GM18508 (cell line): ENCODE data around the gene DDX23.
"Not testable (repeated sequence)": the region's sequence is repeated elsewhere in the genome, so short reads cannot be mapped to it uniquely, and the experiment has no call there.

ENCODE experiments used
- ATAC-seq: cut with Tn5 transposase; IDR thresholded peaks from one replicate; pipeline ENCODE4 v1.9.1; 2021; ENCODE audit warnings: moderate number of reproducible peaks; ENCODE audit not compliant: insufficient read depth, unreplicated experiment

DDX23 gene

GRCh38 chr12:48863291-48863690 lies 11.3 kb upstream of the DDX23 start:
- no peak for ATAC-seq

- ATAC-seq, result no peak
Observed at GRCh38 chr12:48862760-48863159, 10.8 kb upstream of the DDX23 start.

GRCh38 chr12:48861111-48861510 lies 9.1 kb upstream of the DDX23 start:
- ATAC-seq, result no peak

- ATAC-seq, result not testable (repeated sequence)
Observed at GRCh38 chr12:48860236-48860635, 8.3 kb upstream of the DDX23 start.

- no peak for ATAC-seq
Observed at GRCh38 chr12:48859607-48860006, 7.6 kb upstream of the DDX23 start.

- no peak for ATAC-seq
Observed at GRCh38 chr12:48858043-48858442, 6.1 kb upstream of the DDX23 start.

- no peak for ATAC-seq
Observed at GRCh38 chr12:48857278-48857994, 5.5 kb upstream of the DDX23 start.

- ATAC-seq, result no peak
Observed at GRCh38 chr12:48856379-48856778, 4.4 kb upstream of the DDX23 start.

GRCh38 chr12:48854932-48855331 lies 3.0 kb upstream of the DDX23 start:
- ATAC-seq, result not testable (repeated sequence)

- ATAC-seq, result no peak
Observed at GRCh38 chr12:48854488-48854887, 2.5 kb upstream of the DDX23 start.

GRCh38 chr12:48852734-48853688 lies 1.0 kb upstream of the DDX23 start:
- no peak for ATAC-seq

- ATAC-seq, result not testable (repeated sequence)
Observed at GRCh38 chr12:48842021-48842420, 9.9 kb downstream of the DDX23 start.

GRCh38 chr12:48838048-48838447 lies 13.9 kb downstream of the DDX23 start:
- ATAC-seq, result no peak

GRCh38 chr12:48832321-48833060 lies 19.5 kb downstream of the DDX23 start:
- ATAC-seq, result no peak

GRCh38 chr12:48831257-48831656 lies 20.7 kb downstream of the DDX23 start:
- no peak for ATAC-seq

GRCh38 chr12:48828841-48829575 lies 23.0 kb downstream of the DDX23 start:
- no peak for ATAC-seq

GRCh38 chr12:48828293-48828692 lies 23.7 kb downstream of the DDX23 start:
- ATAC-seq, result no peak

- ATAC-seq, result no peak
Observed at GRCh38 chr12:48827513-48828096, 24.4 kb downstream of the DDX23 start.

- no peak for ATAC-seq
Observed at GRCh38 chr12:48827026-48827425, 24.9 kb downstream of the DDX23 start.
